Upper lobe of left lung (tissue), 6 donors: Measurements from ENCODE around the gene MRPS27. TPM values are rescaled to one million over a fixed set of nuclear protein-coding genes. Genes with fewer than 3 reads are reported as not detected.
A peak's percentile ranks its signal among the peaks of the same experiment; 100 is the strongest.

Experiments
- ATAC-seq, 2 donors: fragments of 200-7000 bp; cut with Tn5 transposase; one replicate each; pipeline ENCODE4 v1.9.1; 2022; ENCODE audit warnings: mild to moderate bottlenecking in 2 of 2, moderate library complexity in 2 of 2; ENCODE audit not compliant: low FRiP score in 2 of 2
- DNase-seq, 2 donors: peaks; one replicate each; pipeline ENCODE4 v3.0.0-alpha.2; 2019 to 2020
- H3K27ac ChIP-seq, 4 donors: fragments of 200-600 bp; sonication (generic); one replicate each; pipeline ENCODE4 v1.5.1; 2016 to 2019
- H3K27me3 ChIP-seq, 4 donors: fragments of 200-600 bp; sonication (generic); one replicate each; pipeline ENCODE4 v1.5.1; 2017 to 2019
- H3K36me3 ChIP-seq, 4 donors: fragments of 200-600 bp; sonication (generic); one replicate each; pipeline ENCODE4 v1.5.1; 2016 to 2019
- H3K4me1 ChIP-seq, 4 donors: fragments of 200-600 bp; sonication (generic); one replicate each; pipeline ENCODE4 v1.5.1; 2018 to 2019
- H3K4me3 ChIP-seq, 4 donors: fragments of 200-600 bp; sonication (generic); one replicate each; pipeline ENCODE4 v1.5.1; 2017 to 2019; ENCODE audit warnings: mild to moderate bottlenecking in 2 of 4, moderate library complexity in 1 of 4
- H3K9me3 ChIP-seq, 4 donors: fragments of 200-600 bp; sonication (generic); one replicate each; pipeline ENCODE4 v1.5.1; 2018 to 2019
- EP300 ChIP-seq, 4 donors: sonication (generic); formaldehyde crosslinking; IDR thresholded peaks; one replicate each; pipeline ENCODE4 v1.5.1; 2017; ENCODE audit warnings: antibody characterized with exemption in 4 of 4, control low read depth in 2 of 4
- POLR2A ChIP-seq, 4 donors: fragments of 450-650 bp; IDR thresholded peaks; one replicate each; pipeline ENCODE4 v1.5.1; 2016 to 2017; ENCODE audit warnings: antibody characterized with exemption in 4 of 4, mild to moderate bottlenecking in 2 of 4
- POLR2AphosphoS5 ChIP-seq, 2 donors: sonication (generic); formaldehyde crosslinking; IDR thresholded peaks; one replicate each; pipeline ENCODE4 v1.5.1; 2017; ENCODE audit warnings: antibody characterized with exemption in 2 of 2
- WGBS, 2 donors: methylation state at CpG; one replicate each; pipeline ENCODE4 v1.1.5; 2017 to 2018; 5-methylcytosine and 5-hydroxymethylcytosine counted together
- total RNA-seq, 6 donors: library from RNA; depleted of rRNA in 4 of 6; stranded (reverse); fragments of >200 nt in 4 of 6; gene quantifications; one replicate each; pipeline versions ENCODE4 v1.1.0 to v1.2.1, GENCODE V29; 2016 to 2021
- TF ChIP-seq, protein P1 (sequence below), 6 experiments: fragments of 450-650 bp in 4 of 6; fragments of 200-600 bp in 2 of 6; sonication (generic) in 2 of 6; IDR thresholded peaks; one replicate each; pipeline ENCODE4 v1.5.1; 2016 to 2019; ENCODE audit warnings: antibody characterized with exemption in 6 of 6
- donor health status: DM: no; HTN: no; CAD: no; lungs with moderate emphysema.
- donor health status: DM: no; HTN: yes; CAD: no; lungs with severe emphysema.

Gene MRPS27
- total RNA-seq, 6 donors from 2014 or later: 15.7 to 36.9 (median 34.4) TPM

- DNase-seq: peak in 1 of 2 donors; percentile 55
- no peaks in the 10 kb centered on the region for H3K9me3 ChIP-seq
- no peak overlapping the region for H3K4me3 ChIP-seq
- no peak for ATAC-seq
- no peak overlapping the region for H3K27ac ChIP-seq
- H3K4me1 ChIP-seq: peaks cover 3 to 21% (median 15%) of the 10 kb centered on the region in 4 donors
- no peaks in the 10 kb centered on the region for H3K27me3 ChIP-seq
- TF ChIP-seq POLR2AphosphoS5 (IDR thresholded peaks at IDR 0.05) (no peak), EP300 (IDR thresholded peaks at IDR 0.05) (no peak), POLR2A (IDR thresholded peaks at IDR 0.05) (no peak)
- TF ChIP-seq, protein P1, sequence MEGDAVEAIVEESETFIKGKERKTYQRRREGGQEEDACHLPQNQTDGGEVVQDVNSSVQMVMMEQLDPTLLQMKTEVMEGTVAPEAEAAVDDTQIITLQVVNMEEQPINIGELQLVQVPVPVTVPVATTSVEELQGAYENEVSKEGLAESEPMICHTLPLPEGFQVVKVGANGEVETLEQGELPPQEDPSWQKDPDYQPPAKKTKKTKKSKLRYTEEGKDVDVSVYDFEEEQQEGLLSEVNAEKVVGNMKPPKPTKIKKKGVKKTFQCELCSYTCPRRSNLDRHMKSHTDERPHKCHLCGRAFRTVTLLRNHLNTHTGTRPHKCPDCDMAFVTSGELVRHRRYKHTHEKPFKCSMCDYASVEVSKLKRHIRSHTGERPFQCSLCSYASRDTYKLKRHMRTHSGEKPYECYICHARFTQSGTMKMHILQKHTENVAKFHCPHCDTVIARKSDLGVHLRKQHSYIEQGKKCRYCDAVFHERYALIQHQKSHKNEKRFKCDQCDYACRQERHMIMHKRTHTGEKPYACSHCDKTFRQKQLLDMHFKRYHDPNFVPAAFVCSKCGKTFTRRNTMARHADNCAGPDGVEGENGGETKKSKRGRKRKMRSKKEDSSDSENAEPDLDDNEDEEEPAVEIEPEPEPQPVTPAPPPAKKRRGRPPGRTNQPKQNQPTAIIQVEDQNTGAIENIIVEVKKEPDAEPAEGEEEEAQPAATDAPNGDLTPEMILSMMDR (IDR thresholded peaks at IDR 0.05): peak in 3 of 6 experiments; percentile 8 to 20 (median 15)
- WGBS, 2 donors: 72 to 75% methylated on average over 3 of the region's 3 CpGs
- H3K36me3 ChIP-seq: peaks cover 0 to 51% (median 17%) of the 10 kb centered on the region in 4 donors
Measured at GRCh38 chr5:72314571-72315172, 5.4 kb downstream of the MRPS27 start.

- no peak overlapping the region for H3K4me3 ChIP-seq
- peaks cover 2 to 12% (median 4%) of the 10 kb centered on the region in 4 donors for H3K4me1 ChIP-seq
- WGBS, 2 donors: 83 to 100% methylated on average over 1 of the region's 1 CpG
- no peak for DNase-seq
- ATAC-seq: no peak
- no peak overlapping the region for H3K27ac ChIP-seq
- no peaks in the 10 kb centered on the region for H3K9me3 ChIP-seq
- TF ChIP-seq, protein P1 (IDR thresholded peaks at IDR 0.05): no peak
- TF ChIP-seq EP300 (IDR thresholded peaks at IDR 0.05) (no peak), POLR2A (IDR thresholded peaks at IDR 0.05) (no peak), POLR2AphosphoS5 (IDR thresholded peaks at IDR 0.05) (no peak)
- peaks cover 0 to 51% (median 17%) of the 10 kb centered on the region in 4 donors for H3K36me3 ChIP-seq
- no peaks in the 10 kb centered on the region for H3K27me3 ChIP-seq
Measured at GRCh38 chr5:72313141-72313540, 6.9 kb downstream of the MRPS27 start.

- peaks cover 0 to 39% (median 14%) of the 10 kb centered on the region in 4 donors for H3K36me3 ChIP-seq
- peaks cover 4 to 14% (median 10%) of the 10 kb centered on the region in 4 donors for H3K4me1 ChIP-seq
- WGBS, 2 donors: 72 to 77% methylated on average over 6 of the region's 6 CpGs
- no peak for ATAC-seq
- DNase-seq: no peak
- H3K9me3 ChIP-seq: no peaks in the 10 kb centered on the region
- peak overlapping the region in 1 of 4 donors; percentile 75 for H3K4me3 ChIP-seq
- TF ChIP-seq, protein P1 (IDR thresholded peaks at IDR 0.05): no peak
- TF ChIP-seq POLR2AphosphoS5 (IDR thresholded peaks at IDR 0.05) (no peak), EP300 (IDR thresholded peaks at IDR 0.05) (no peak), POLR2A (IDR thresholded peaks at IDR 0.05) (no peak)
- H3K27me3 ChIP-seq: no peaks in the 10 kb centered on the region
- peak overlapping the region; percentile 65 to 92 (median 92) for H3K27ac ChIP-seq
Measured at GRCh38 chr5:72308853-72309191, 11.2 kb downstream of the MRPS27 start.

- TF ChIP-seq, protein P1 (IDR thresholded peaks at IDR 0.05): peak; percentile 78 to 98 (median 93)
- TF ChIP-seq POLR2A (IDR thresholded peaks at IDR 0.05) (peak in 3 of 4 donors; percentile 81 to 98 (median 95)), POLR2AphosphoS5 (IDR thresholded peaks at IDR 0.05) (peak; percentile 92 to 99), EP300 (IDR thresholded peaks at IDR 0.05) (peak in 1 of 4 donors; percentile 56)
- Histone ChIP-seq H3K27me3 (no peaks in the 10 kb centered on the region), H3K27ac (peak overlapping the region; percentile 91 to 92 (median 92)), H3K4me3 (peak overlapping the region; percentile 58 to 75 (median 68)), H3K36me3 (peaks cover 0 to 34% (median 13%) of the 10 kb centered on the region in 4 donors), H3K9me3 (no peaks in the 10 kb centered on the region), H3K4me1 (peaks cover 4 to 14% (median 10%) of the 10 kb centered on the region in 4 donors)
- DNase-seq: peak; percentile 98 to 99
- peak; percentile 99 to 100 for ATAC-seq
- 3 to 4% methylated on average over 26 to 40 of the region's 76 CpGs for WGBS, 2 donors
Measured at GRCh38 chr5:72307968-72308852, 11.8 kb downstream of the MRPS27 start.
